ENCODE results near the gene PIP4K2C. TPM values are rescaled to one million over a fixed set of nuclear protein-coding genes. Genes with fewer than 3 reads are reported as not detected.

PIP4K2C gene
- total RNA-seq, 1 experiment from 2014 or later, result 37.1 TPM

GRCh38 chr12:57586128-57586527 lies 4.9 kb upstream of the PIP4K2C start:
- Histone ChIP-seq H2BK5ac (ENCODE audit: insufficient read length, low read length) (no peak overlapping the region), H3K79me1 (ENCODE audit: insufficient read depth, low read depth, low read length, poor library complexity, severe bottlenecking) (no peaks in the 10 kb centered on the region), H3K79me2 (ENCODE audit: insufficient read depth, low read length) (no peaks in the 10 kb centered on the region), H3K9ac (ENCODE audit: extremely low read depth, insufficient read length, low read length) (no peak overlapping the region), H3K27me3 (ENCODE audit: insufficient read depth, low read length) (no peaks in the 10 kb centered on the region), H3K23ac (ENCODE audit: insufficient read length, low read depth, low read length) (no peak overlapping the region), H3K56ac (ENCODE audit: insufficient read length, low read depth, low read length) (no peak overlapping the region), H3K23me2 (ENCODE audit: insufficient read length, low read depth, low read length, poor library complexity, severe bottlenecking) (peaks cover 5% of the 10 kb centered on the region), H3K9me3 (ENCODE audit: control insufficient read depth, low read depth, low read length) (no peaks in the 10 kb centered on the region), H2AK5ac (ENCODE audit: insufficient read length, low read length) (no peak overlapping the region), H3K4me2 (ENCODE audit: insufficient read depth, insufficient read length, low read length) (no peak overlapping the region), H2BK15ac (ENCODE audit: low read depth, low read length) (no peak overlapping the region), H2BK20ac (ENCODE audit: low read depth, low read length, poor library complexity, severe bottlenecking) (no peak overlapping the region), H3K14ac (ENCODE audit: insufficient read depth, low read length) (no peak overlapping the region), H4K20me1 (ENCODE audit: control insufficient read depth, insufficient read depth, insufficient read length) (no peaks in the 10 kb centered on the region), H3K4ac (ENCODE audit: low read depth, low read length) (no peak overlapping the region), H4K8ac (replicated peaks; ENCODE audit: insufficient read length, low read depth, low read length) (no peak overlapping the region), H3K27ac (ENCODE audit: insufficient read length, low read depth, low read length) (no peak overlapping the region), H2BK120ac (ENCODE audit: low read depth, low read length, poor library complexity, severe bottlenecking) (no peak overlapping the region), H2AFZ (ENCODE audit: low read length) (no peak overlapping the region), H3T11ph (ENCODE audit: low read length) (no peak overlapping the region), H4K5ac (ENCODE audit: insufficient read length, low read depth, low read length) (no peak overlapping the region), H3K4me1 (ENCODE audit: insufficient read depth, low read length) (no peaks in the 10 kb centered on the region), H3K18ac (ENCODE audit: insufficient read length, low read depth, low read length) (no peak overlapping the region), H4K91ac (ENCODE audit: insufficient read length, low read depth, low read length) (no peak overlapping the region), H2BK12ac (ENCODE audit: insufficient read length, low read depth, low read length) (no peak overlapping the region)
- DNase-seq, result no peak
- Mint-ChIP-seq H3K4me1 (peaks cover 6 to 9% of the 10 kb centered on the region in 2 experiments), H3K9me3 (no peaks in the 10 kb centered on the region), H3K36me3 (ENCODE audit: insufficient read depth in 1 of 3, low read depth in 3 of 3) (peaks cover 10 to 26% (median 21%) of the 10 kb centered on the region in 3 experiments), H3K4me3 (no peak overlapping the region), H3K27ac (no peak overlapping the region), H3K27me3 (ENCODE audit: low read depth) (no peaks in the 10 kb centered on the region)
- TF ChIP-seq, protein P1, sequence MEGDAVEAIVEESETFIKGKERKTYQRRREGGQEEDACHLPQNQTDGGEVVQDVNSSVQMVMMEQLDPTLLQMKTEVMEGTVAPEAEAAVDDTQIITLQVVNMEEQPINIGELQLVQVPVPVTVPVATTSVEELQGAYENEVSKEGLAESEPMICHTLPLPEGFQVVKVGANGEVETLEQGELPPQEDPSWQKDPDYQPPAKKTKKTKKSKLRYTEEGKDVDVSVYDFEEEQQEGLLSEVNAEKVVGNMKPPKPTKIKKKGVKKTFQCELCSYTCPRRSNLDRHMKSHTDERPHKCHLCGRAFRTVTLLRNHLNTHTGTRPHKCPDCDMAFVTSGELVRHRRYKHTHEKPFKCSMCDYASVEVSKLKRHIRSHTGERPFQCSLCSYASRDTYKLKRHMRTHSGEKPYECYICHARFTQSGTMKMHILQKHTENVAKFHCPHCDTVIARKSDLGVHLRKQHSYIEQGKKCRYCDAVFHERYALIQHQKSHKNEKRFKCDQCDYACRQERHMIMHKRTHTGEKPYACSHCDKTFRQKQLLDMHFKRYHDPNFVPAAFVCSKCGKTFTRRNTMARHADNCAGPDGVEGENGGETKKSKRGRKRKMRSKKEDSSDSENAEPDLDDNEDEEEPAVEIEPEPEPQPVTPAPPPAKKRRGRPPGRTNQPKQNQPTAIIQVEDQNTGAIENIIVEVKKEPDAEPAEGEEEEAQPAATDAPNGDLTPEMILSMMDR (conservative IDR thresholded peaks at IDR 0.05), result no peak
- no CpG with 5 or more reads among the region's 3 CpGs for WGBS (ENCODE audit: extremely low coverage, insufficient read length, low lambda C conversion rate)

All from H9 (cell line).